ENCODE data around the gene PCAT7. TPM values are rescaled to one million over a fixed set of nuclear protein-coding genes. Genes with fewer than 3 reads are reported as not detected.

Gene PCAT7
- total RNA-seq = 0.13 TPM in 1 of 2 replicates, not detected in the other

DNA sequence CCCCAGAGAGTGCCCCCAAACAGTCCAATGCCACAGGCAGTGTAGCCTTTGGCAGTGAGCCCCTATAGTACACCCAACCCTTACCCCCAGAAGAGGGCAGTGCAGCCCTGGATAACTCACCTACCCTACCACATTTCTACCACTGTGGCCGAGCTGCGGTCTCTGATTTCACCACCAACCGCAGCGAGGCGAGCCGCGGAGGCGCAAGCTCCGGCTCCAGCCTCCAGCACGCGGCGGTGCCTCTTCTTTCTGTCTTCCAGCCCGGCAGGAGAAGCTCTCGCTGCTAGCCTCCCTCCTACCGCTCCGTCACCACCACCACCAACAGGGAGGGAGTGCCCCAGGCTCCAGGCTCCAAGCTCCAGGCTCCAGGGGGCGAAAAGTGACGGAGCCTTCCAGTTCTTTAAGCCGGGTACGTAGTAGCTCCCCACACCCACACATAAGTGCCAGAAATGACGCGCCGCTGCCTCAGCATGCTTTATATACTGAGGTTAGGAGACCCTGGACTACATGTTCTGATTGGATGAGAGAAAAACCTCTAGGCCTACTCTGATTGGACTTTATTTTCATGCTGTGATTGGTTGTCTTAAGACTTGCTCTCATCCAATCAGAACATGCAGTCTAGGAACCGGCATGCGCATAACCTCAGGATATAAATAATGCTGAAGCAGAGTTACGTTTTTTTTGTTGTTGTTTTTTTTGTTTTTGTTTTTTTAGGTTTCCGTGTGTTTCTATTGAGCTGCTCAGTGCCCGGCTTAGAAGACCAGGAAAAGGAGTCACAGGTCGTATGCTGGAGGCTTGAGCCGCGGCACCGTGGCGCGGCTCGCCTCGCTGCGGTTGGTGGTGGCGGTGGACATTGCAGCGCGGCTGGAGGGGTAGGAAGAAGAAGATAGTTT is at the start of gene PCAT7:
TSS of gene PCAT7 (plus strand) at position 645 of the 893 bp plus-strand sequence.

DNA sequence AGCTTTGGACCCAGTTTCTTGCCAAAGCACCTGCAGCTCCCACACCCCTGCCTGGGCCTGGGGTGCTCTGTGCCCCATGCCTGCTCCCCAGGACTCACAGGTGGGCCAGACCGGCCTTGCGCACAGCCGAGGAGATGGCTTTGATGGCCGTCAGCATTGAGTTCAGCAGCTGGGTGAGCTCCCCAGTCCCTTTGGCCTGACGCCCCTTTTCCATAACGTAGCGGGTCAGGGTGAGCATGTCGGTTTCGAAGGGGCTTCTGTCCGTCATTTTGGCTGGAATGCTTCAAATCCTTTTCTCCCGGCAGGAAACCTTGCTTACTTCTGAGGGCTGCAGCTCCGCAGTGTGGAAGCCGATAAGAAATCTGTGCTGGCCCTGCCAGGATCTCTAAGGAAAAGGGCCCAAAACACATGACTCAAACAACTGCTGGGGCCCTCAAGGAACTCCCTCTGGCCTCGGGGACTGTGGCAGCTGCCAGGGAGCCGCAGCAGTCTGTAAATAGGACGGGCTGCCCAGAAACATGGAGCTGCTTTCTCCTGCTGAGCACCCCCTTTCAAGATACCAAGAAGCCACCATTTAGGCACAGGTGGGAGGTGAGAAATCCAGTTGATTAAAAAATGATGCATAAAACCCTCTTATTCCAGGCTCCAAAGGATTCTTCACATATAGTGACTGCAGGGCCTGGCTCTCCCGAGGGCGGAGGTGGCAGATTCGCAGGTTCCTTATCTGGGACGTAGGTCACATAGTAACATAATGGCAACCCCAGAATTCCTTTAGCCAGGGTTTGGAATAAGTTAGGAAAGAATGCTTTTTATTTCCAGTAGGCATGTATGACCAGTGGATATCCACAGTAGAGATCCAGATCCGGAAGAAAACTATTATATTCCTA is 38.8 kb downstream of the PCAT7 start, which contains the start of gene FBP2:
TSS of gene FBP2 (minus strand) at position 366 of the 887 bp plus-strand sequence. CDS start at position 268, 98 bp downstream.

Other genes with a start within 250 kb of the PCAT7 start
- gene NUTM2F, start 226.4 kb upstream of the PCAT7 start, total RNA-seq = not detected in 2 replicates
- gene FBP2, start 38.7 kb downstream of the PCAT7 start, total RNA-seq = not detected in 2 replicates
- 1.3 TPM in 1 of 2 replicates, not detected in the other for gene FBP1, start 84.4 kb downstream of the PCAT7 start, total RNA-seq
- gene AOPEP, start 171.6 kb downstream of the PCAT7 start, total RNA-seq = 35.2 and 72.8 TPM in 2 replicates